Measurements from ENCODE around the gene DNAJA4. TPM values are rescaled to one million over a fixed set of nuclear protein-coding genes. Genes with fewer than 3 reads are reported as not detected.

Gene DNAJA4
- total and polyA plus RNA-seq, 2 of the 13 experiments (the other 11 are each of a cell fraction or from before 2014, with no cell fraction given): not detected

DNA sequence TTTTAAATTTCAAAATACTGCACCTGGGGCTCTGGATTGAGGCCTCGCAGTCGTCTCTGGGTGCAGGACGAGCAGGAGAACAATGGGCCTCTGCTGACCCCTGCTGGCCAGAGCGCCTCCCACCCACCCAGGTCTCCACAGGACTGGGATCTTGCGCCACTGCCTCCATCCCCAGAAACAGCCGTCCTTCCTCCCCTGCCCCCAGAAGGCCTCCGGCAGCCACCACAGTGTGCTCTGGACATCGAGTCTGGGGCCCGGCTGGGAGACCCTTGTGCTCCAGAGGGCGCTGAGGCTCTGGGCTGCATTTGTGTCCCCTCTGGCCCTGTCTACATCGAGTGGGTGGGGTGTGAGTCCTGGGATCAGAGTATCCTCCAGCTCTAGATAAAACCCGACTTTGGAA lies 23.3 kb upstream of the DNAJA4 start (continued):
- no peak for TF ChIP-seq ZNF431 (CRISPR knock-in tag; IDR thresholded peaks at IDR 0.05; ENCODE audit: borderline replicate concordance, low read depth)
- no peak for TF ChIP-seq PCBP1 (IDR thresholded peaks at IDR 0.05; ENCODE audit: borderline replicate concordance, low read depth, low read length)
- TF ChIP-seq, protein P1, sequence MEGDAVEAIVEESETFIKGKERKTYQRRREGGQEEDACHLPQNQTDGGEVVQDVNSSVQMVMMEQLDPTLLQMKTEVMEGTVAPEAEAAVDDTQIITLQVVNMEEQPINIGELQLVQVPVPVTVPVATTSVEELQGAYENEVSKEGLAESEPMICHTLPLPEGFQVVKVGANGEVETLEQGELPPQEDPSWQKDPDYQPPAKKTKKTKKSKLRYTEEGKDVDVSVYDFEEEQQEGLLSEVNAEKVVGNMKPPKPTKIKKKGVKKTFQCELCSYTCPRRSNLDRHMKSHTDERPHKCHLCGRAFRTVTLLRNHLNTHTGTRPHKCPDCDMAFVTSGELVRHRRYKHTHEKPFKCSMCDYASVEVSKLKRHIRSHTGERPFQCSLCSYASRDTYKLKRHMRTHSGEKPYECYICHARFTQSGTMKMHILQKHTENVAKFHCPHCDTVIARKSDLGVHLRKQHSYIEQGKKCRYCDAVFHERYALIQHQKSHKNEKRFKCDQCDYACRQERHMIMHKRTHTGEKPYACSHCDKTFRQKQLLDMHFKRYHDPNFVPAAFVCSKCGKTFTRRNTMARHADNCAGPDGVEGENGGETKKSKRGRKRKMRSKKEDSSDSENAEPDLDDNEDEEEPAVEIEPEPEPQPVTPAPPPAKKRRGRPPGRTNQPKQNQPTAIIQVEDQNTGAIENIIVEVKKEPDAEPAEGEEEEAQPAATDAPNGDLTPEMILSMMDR (CRISPR knock-in tag; IDR thresholded peaks at IDR 0.05): peak; percentile 92
- no peak for TF ChIP-seq ZNF724P (CRISPR knock-in tag; IDR thresholded peaks at IDR 0.05; ENCODE audit: borderline replicate concordance)
- no peak for TF ChIP-seq KDM1A (CRISPR knock-in tag; IDR thresholded peaks at IDR 0.05)
- TF ChIP-seq RBAK (CRISPR knock-in tag; IDR thresholded peaks at IDR 0.05): no peak
- no peak for TF ChIP-seq HMGA1 (CRISPR knock-in tag; conservative IDR thresholded peaks at IDR 0.05)
- TF ChIP-seq, protein P2, sequence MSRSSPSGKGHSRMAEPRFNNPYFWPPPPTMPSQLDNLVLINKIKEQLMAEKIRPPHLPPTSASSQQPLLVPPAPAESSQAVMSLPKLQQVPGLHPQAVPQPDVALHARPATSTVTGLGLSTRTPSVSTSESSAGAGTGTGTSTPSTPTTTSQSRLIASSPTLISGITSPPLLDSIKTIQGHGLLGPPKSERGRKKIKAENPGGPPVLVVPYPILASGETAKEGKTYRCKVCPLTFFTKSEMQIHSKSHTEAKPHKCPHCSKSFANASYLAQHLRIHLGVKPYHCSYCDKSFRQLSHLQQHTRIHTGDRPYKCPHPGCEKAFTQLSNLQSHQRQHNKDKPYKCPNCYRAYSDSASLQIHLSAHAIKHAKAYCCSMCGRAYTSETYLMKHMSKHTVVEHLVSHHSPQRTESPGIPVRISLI (CRISPR knock-in tag; IDR thresholded peaks at IDR 0.05; ENCODE audit: borderline replicate concordance): no peak
- no peak for TF ChIP-seq MAZ (IDR thresholded peaks at IDR 0.05; ENCODE audit: borderline replicate concordance, low read depth, low read length)
- TF ChIP-seq MAZ (CRISPR knock-in tag; IDR thresholded peaks at IDR 0.05; ENCODE audit: low read depth): no peak
- TF ChIP-seq ZNF124 (CRISPR knock-in tag; IDR thresholded peaks at IDR 0.05): no peak
- no peak for TF ChIP-seq GFI1 (CRISPR knock-in tag; IDR thresholded peaks at IDR 0.05; ENCODE audit: borderline replicate concordance)
- TF ChIP-seq SMC3 (IDR thresholded peaks at IDR 0.05; ENCODE audit: low read length): peak; percentile 33; the same call in 1 of the 2 replicates
- TF ChIP-seq ZNF556 (CRISPR knock-in tag; IDR thresholded peaks at IDR 0.05; ENCODE audit: borderline replicate concordance): no peak
- TF ChIP-seq TOE1 (CRISPR knock-in tag; IDR thresholded peaks at IDR 0.05): no peak
- TF ChIP-seq ZNF788 (CRISPR knock-in tag; IDR thresholded peaks at IDR 0.05; ENCODE audit: borderline replicate concordance): no peak
- TF ChIP-seq RAD21 (CRISPR knock-in tag; IDR thresholded peaks at IDR 0.05): peak; percentile 77
- TF ChIP-seq ZNF101 (CRISPR knock-in tag; IDR thresholded peaks at IDR 0.05; ENCODE audit: borderline replicate concordance, low read depth): no peak
- TF ChIP-seq, protein P3, sequence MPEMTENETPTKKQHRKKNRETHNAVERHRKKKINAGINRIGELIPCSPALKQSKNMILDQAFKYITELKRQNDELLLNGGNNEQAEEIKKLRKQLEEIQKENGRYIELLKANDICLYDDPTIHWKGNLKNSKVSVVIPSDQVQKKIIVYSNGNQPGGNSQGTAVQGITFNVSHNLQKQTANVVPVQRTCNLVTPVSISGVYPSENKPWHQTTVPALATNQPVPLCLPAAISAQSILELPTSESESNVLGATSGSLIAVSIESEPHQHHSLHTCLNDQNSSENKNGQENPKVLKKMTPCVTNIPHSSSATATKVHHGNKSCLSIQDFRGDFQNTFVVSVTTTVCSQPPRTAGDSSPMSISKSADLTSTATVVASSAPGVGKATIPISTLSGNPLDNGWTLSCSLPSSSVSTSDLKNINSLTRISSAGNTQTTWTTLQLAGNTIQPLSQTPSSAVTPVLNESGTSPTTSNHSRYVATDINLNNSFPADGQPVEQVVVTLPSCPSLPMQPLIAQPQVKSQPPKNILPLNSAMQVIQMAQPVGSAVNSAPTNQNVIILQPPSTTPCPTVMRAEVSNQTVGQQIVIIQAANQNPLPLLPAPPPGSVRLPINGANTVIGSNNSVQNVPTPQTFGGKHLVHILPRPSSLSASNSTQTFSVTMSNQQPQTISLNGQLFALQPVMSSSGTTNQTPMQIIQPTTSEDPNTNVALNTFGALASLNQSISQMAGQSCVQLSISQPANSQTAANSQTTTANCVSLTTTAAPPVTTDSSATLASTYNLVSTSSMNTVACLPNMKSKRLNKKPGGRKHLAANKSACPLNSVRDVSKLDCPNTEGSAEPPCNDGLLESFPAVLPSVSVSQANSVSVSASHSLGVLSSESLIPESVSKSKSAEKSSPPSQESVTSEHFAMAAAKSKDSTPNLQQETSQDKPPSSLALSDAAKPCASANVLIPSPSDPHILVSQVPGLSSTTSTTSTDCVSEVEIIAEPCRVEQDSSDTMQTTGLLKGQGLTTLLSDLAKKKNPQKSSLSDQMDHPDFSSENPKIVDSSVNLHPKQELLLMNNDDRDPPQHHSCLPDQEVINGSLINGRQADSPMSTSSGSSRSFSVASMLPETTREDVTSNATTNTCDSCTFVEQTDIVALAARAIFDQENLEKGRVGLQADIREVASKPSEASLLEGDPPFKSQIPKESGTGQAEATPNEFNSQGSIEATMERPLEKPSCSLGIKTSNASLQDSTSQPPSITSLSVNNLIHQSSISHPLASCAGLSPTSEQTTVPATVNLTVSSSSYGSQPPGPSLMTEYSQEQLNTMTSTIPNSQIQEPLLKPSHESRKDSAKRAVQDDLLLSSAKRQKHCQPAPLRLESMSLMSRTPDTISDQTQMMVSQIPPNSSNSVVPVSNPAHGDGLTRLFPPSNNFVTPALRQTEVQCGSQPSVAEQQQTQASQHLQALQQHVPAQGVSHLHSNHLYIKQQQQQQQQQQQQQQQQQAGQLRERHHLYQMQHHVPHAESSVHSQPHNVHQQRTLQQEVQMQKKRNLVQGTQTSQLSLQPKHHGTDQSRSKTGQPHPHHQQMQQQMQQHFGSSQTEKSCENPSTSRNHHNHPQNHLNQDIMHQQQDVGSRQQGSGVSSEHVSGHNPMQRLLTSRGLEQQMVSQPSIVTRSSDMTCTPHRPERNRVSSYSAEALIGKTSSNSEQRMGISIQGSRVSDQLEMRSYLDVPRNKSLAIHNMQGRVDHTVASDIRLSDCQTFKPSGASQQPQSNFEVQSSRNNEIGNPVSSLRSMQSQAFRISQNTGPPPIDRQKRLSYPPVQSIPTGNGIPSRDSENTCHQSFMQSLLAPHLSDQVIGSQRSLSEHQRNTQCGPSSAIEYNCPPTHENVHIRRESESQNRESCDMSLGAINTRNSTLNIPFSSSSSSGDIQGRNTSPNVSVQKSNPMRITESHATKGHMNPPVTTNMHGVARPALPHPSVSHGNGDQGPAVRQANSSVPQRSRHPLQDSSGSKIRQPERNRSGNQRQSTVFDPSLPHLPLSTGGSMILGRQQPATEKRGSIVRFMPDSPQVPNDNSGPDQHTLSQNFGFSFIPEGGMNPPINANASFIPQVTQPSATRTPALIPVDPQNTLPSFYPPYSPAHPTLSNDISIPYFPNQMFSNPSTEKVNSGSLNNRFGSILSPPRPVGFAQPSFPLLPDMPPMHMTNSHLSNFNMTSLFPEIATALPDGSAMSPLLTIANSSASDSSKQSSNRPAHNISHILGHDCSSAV (CRISPR knock-in tag; IDR thresholded peaks at IDR 0.05; ENCODE audit: borderline replicate concordance): no peak

All from HepG2 (cell line).